ENCODE data around the gene HDAC4. TPM values are rescaled to one million over a fixed set of nuclear protein-coding genes. Genes with fewer than 3 reads are reported as not detected.

HDAC4 gene
- total and polyA plus RNA-seq, 8 donors: 1.7 to 98.8 (median 24.5) TPM

- 96 to 97% (median 97%) methylated on average over 10 of the region's 10 CpGs for WGBS, 5 donors
These were observed 344.2 kb downstream of the HDAC4 start for GRCh38 chr2:239056611-239057010.

GRCh38 chr2:239055756-239056493 lies 344.9 kb downstream of the HDAC4 start:
- Histone ChIP-seq H3K36me3 (peaks cover 31 to 97% (median 79%) of the 10 kb centered on the region in 4 donors), H3K4me1 (no peaks in the 10 kb centered on the region), H3K9me3 (peaks cover 0 to 12% (median 3%) of the 10 kb centered on the region in 4 donors), H3K27ac (no peak overlapping the region), H3K4me3 (no peak overlapping the region), H3K27me3 (no peaks in the 10 kb centered on the region)
- TF ChIP-seq CTCF (IDR thresholded peaks at IDR 0.05) (no peak), POLR2A (IDR thresholded peaks at IDR 0.05) (no peak), POLR2AphosphoS5 (IDR thresholded peaks at IDR 0.05) (no peak), EP300 (IDR thresholded peaks at IDR 0.05) (no peak)
- no peak for DNase-seq
- 87 to 93% (median 91%) methylated on average over 20 of the region's 20 CpGs for WGBS, 5 donors
- intact Hi-C loops (cut with DNase I; ENCODE audit: low total_unique reads): no loop called here

More at GRCh38 chr2:239056611-239057010, 344.2 kb downstream of the HDAC4 start:
- TF ChIP-seq EP300 (IDR thresholded peaks at IDR 0.05) (no peak), POLR2A (IDR thresholded peaks at IDR 0.05) (no peak), POLR2AphosphoS5 (IDR thresholded peaks at IDR 0.05) (no peak), CTCF (IDR thresholded peaks at IDR 0.05) (no peak)
- H3K4me1 ChIP-seq: no peaks in the 10 kb centered on the region
- peaks cover 0 to 12% (median 3%) of the 10 kb centered on the region in 4 donors for H3K9me3 ChIP-seq
- intact Hi-C loops (cut with DNase I; ENCODE audit: low total_unique reads): no loop called here
- no peak overlapping the region for H3K27ac ChIP-seq
- no peak for DNase-seq
- no peaks in the 10 kb centered on the region for H3K27me3 ChIP-seq
- peaks cover 31 to 100% (median 82%) of the 10 kb centered on the region in 4 donors for H3K36me3 ChIP-seq
- H3K4me3 ChIP-seq: no peak overlapping the region

- intact Hi-C loops (cut with DNase I; ENCODE audit: low total_unique reads): no loop called here
These were observed 345.9 kb downstream of the HDAC4 start for GRCh38 chr2:239054921-239055320.

More at GRCh38 chr2:239054921-239055320, 345.9 kb downstream of the HDAC4 start:
- Histone ChIP-seq H3K36me3 (peaks cover 31 to 97% (median 83%) of the 10 kb centered on the region in 4 donors), H3K27ac (no peak overlapping the region), H3K27me3 (no peaks in the 10 kb centered on the region), H3K4me1 (no peaks in the 10 kb centered on the region), H3K9me3 (peaks cover 0 to 17% (median 9%) of the 10 kb centered on the region in 4 donors), H3K4me3 (no peak overlapping the region)
- 95 to 99% (median 96%) methylated on average over 8 of the region's 8 CpGs for WGBS, 5 donors
- DNase-seq: no peak
- TF ChIP-seq CTCF (IDR thresholded peaks at IDR 0.05) (no peak), POLR2A (IDR thresholded peaks at IDR 0.05) (no peak), POLR2AphosphoS5 (IDR thresholded peaks at IDR 0.05) (no peak), EP300 (IDR thresholded peaks at IDR 0.05) (no peak)

All from stomach (tissue), 9 donors.